SK-N-MC (cell line): ENCODE data around the gene ANGPTL2.

Experiments used
- EZH2 ChIP-seq: fragments of 200-600 bp; sonication (generic); IDR thresholded peaks from one replicate; pipeline ENCODE4 v1.6.1; 2017; ENCODE audit warnings: antibody characterized with exemption
- FOXP2 ChIP-seq: optimal IDR thresholded peaks from 2 replicates; pipeline ENCODE3; 2011; ENCODE audit warnings: mild to moderate bottlenecking, moderate library complexity; ENCODE audit not compliant: insufficient read depth; ENCODE audit errors: extremely low read length, control extremely low read depth
- POLR2AphosphoS5 ChIP-seq: IDR thresholded peaks from 2 replicates; pipeline ENCODE4 v1.6.1; 2012; ENCODE audit warnings: mild to moderate bottlenecking, low read depth, low read length, borderline replicate concordance

- TF ChIP-seq POLR2AphosphoS5: no peak
- no peak for TF ChIP-seq EZH2
- TF ChIP-seq FOXP2: no peak
These were observed 44.1 kb downstream of the ANGPTL2 start for GRCh38 chr9:127078336-127078735.
